GM12874 (cell line): ENCODE results near the gene CCDC177.

Source experiments
- TF ChIP-seq, protein P1 (sequence below): IDR thresholded peaks from 2 replicates; pipeline ENCODE4 v1.5.1; 2011; ENCODE audit warnings: low read depth, mild to moderate bottlenecking, control low read depth, low read length, moderate library complexity; ENCODE audit not compliant: insufficient read depth

CCDC177 gene

DNA sequence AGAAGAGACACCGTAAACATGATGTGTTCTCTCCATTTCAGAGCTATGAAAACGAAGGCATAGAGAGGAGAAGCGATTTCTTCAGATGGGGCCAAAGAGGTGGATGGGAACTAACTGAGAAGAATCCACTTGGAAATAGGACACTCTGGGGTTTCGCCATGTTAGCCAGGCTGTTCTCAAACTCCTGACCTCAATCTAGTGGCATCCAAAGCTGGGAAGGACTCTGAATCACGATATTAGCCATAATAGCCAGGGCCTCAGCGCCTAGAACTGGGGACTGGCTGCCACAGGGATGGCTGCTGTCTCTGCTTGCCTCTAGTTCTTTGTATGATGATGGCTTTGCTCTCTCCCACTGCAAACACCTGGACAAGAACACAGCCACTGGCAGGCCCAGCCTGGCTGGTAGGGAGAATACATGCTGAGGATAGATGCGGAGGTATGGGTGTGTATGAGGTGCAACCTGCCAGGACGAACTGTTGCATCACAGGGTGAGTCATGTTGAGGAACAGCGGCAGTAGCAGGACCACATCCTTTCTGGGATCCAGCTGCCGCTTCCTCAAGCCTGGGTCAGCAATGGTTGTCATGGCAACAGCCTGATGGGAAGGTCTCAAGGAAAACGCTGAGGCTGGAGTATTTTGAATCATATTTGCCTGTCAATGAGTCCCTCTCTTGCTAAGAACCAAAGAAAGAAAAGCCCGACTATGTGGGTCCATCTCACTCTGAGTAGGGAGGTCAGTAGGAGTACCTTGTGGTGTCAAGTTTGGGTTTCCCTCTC lies 31.1 kb downstream of the CCDC177 start:
- TF ChIP-seq, protein P1, sequence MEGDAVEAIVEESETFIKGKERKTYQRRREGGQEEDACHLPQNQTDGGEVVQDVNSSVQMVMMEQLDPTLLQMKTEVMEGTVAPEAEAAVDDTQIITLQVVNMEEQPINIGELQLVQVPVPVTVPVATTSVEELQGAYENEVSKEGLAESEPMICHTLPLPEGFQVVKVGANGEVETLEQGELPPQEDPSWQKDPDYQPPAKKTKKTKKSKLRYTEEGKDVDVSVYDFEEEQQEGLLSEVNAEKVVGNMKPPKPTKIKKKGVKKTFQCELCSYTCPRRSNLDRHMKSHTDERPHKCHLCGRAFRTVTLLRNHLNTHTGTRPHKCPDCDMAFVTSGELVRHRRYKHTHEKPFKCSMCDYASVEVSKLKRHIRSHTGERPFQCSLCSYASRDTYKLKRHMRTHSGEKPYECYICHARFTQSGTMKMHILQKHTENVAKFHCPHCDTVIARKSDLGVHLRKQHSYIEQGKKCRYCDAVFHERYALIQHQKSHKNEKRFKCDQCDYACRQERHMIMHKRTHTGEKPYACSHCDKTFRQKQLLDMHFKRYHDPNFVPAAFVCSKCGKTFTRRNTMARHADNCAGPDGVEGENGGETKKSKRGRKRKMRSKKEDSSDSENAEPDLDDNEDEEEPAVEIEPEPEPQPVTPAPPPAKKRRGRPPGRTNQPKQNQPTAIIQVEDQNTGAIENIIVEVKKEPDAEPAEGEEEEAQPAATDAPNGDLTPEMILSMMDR, result no peak

DNA sequence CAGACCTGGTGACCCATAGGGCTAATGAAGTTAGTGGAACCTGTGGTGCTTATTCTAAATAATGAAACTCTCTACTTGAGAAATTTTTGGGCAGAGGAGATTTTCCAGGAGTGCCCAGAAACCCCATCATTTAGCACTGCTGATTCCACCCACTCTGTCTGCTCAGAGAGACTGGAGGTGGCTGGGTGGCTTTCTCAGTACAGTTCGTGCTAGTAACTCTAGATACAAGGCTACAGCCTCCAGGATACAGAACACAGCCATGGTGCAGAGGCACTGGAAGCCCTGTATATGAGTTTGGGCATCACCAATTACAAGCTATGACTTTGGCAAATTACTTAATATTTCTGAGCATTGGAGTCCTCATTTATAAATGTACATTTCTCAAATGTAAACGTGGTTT lies 32.4 kb downstream of the CCDC177 start:
- TF ChIP-seq, protein P1, result no peak

DNA sequence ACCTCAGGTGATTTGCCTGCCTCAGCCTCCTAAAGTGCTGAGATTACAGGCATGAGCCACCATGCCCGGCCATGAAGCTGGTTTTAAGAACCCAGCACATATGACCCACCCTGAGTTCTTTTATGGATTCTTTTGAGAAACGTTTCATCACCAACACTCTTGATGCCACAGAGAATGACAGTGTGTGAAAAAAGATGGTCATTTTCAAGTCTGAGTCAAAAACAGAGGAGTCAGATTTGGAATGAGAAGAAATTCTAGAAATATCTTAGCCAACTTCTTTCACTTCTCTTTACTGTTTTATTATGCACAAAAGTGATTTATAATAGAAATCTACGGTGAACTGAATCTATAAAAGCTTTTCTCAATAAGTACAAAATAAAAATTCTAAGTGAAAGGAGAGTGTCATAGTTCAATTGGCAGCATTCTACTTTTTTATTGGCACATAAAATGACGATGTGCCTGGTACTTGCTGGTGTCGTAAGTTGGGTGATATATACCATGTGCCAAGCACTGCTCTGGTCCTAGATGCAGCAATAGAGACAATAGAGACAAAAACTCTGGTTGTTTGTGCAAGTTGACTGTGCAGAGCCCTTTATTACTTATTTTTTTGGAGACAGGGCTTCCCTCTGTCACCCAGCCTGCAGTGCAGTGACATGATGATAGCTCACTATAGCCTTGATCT lies 33.9 kb downstream of the CCDC177 start:
- TF ChIP-seq, protein P1, result no peak

DNA sequence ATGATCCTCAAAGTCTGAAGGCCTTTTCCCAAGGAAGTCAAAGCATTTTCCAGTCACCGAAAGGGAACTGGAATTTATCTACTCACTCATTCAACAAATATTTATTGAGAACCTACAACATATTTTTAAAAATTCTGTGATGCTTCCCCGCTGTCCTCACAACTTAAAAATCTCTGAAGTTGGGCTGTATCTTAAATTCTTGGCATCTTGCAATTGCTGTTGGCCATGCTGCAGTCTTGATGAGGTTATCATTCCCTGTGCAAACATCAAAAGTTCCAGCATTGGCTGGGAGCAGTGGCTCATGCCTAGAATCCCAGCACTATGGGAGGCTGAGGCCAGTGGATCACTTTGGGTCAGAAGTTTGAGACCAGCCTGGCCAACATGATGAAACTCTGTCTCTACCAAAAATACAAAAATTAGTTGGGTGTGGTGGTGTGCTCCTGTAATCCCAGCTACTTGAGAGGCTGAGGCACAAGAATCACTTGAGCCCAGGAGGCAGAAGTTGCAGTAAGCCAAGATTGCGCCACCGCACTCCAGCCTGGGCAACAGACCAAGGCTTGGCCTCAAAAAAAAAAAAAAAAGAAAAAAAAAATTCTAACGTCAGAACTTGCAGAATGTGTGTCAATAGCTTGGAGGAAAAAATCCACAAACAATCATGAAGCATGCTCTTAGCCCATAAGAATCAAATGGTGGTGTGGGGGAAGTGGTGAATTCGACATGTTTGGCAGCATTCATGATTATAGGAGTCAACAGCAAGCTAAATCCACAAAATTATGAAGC lies 34.9 kb downstream of the CCDC177 start:
- TF ChIP-seq, protein P1, result no peak

DNA sequence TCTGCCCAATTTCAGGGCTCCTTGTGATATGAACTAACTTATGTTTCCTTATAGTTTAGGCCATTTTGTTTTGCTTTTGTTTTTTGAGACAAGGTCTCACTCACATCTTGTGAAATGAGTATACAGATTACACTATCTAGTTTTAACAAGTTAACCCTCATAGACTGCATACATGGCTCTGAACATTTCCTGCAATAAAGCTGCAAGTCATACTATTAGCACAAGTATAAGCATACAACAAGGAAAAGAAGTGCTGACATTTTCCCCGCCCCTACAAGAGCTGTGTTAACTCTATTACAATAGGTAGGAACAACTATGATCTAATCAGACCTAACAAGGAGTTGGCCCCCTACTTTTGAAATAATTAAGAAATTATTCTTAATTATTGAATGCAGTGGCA lies 35.9 kb downstream of the CCDC177 start:
- TF ChIP-seq, protein P1, result no peak

DNA sequence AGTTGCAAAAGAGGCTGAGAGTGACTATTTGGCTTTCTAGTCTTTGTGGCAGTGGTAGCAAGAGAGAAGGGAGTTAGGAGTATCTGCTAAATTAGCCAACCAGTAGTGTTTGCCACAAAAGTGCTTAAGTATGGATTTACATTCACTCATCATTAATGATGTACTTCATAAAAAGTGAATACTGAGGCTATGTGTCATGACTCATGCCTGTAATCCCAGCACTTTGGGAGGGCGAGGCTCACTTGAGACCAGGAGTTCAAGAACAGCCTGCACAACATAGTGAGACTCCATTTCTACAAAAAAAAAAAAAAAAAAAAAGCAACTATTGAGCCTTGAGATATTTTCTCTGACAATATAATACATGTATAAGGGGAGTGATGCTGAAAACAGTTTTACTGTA lies 36.8 kb downstream of the CCDC177 start:
- TF ChIP-seq, protein P1, result no peak

DNA sequence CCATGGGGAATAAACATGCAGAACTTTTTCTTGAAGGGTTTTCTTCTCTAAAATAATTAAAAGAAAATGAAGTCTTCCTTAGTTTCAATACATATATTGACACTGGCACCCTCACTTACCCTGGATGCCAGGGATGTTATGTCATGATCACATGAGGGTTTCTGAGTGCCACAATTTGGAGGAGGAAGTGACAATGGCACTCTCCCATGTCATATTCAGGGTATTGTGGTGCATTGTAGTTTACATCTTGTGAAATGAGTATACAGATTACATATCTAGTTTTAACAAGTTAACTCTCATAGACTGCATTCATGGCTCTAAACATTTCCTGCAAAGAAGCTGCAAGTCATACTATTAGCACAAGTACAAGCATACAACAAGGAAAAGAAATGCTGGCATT lies 37.7 kb downstream of the CCDC177 start:
- TF ChIP-seq, protein P1, result no peak
